DND-41 (cell line): ENCODE data around the gene NEGR1.

Experiments used
- EZH2 ChIP-seq: IDR thresholded peaks from 3 replicates; pipeline ENCODE4 v1.6.1; 2012; ENCODE audit warnings: borderline replicate concordance, low read depth, mild to moderate bottlenecking, moderate library complexity, low read length, inconsistent platforms; ENCODE audit not compliant: severe bottlenecking
- TF ChIP-seq, protein P1 (sequence below): IDR thresholded peaks from 2 replicates; pipeline ENCODE4 v1.5.1; 2012; ENCODE audit warnings: borderline replicate concordance, low read length, moderate library complexity, mild to moderate bottlenecking; ENCODE audit not compliant: poor library complexity, severe bottlenecking; ENCODE audit errors: extremely low read depth

DNA sequence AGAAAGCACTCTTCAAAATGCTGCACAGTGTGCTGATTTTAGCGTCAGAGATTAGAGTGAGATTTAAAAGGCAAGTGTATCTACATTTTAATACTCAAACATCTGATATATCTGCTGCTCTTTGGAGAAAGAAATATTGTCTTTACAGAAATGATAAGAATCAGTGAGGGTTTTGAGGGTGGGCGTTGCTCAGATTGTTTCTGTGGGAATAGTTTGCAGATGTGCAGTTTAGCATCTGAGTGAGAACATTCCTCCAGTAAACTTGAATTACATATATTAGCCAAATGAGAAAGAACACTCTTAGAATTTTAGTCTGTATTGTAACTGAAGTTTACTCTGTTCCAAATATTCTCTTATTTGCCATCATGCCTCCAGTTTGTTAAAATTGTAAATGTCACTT lies 549.2 kb downstream of the NEGR1 start:
- TF ChIP-seq, protein P1, sequence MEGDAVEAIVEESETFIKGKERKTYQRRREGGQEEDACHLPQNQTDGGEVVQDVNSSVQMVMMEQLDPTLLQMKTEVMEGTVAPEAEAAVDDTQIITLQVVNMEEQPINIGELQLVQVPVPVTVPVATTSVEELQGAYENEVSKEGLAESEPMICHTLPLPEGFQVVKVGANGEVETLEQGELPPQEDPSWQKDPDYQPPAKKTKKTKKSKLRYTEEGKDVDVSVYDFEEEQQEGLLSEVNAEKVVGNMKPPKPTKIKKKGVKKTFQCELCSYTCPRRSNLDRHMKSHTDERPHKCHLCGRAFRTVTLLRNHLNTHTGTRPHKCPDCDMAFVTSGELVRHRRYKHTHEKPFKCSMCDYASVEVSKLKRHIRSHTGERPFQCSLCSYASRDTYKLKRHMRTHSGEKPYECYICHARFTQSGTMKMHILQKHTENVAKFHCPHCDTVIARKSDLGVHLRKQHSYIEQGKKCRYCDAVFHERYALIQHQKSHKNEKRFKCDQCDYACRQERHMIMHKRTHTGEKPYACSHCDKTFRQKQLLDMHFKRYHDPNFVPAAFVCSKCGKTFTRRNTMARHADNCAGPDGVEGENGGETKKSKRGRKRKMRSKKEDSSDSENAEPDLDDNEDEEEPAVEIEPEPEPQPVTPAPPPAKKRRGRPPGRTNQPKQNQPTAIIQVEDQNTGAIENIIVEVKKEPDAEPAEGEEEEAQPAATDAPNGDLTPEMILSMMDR, result no peak
- TF ChIP-seq EZH2, result no peak
